GM23338 (cell line): ENCODE results near the gene GRIA2. TPM values are rescaled to one million over a fixed set of nuclear protein-coding genes. Genes with fewer than 3 reads are reported as not detected.

Experiments
- ATAC-seq: fragments of 200-7000 bp; cut with Tn5 transposase; 3 replicates; pipeline ENCODE4 v1.9.1; 2020
- DNase-seq: peaks from one replicate; pipeline ENCODE4 v3.0.0-alpha.2; 2015; ENCODE audit warnings: low spot score
- H2AFZ ChIP-seq: fragments of 200-600 bp; sonication (generic); 2 replicates; pipeline ENCODE4 v1.8.0; 2016; ENCODE audit warnings: antibody characterized with exemption, mild to moderate bottlenecking, moderate library complexity
- H3F3A ChIP-seq: fragments of 200-600 bp; sonication (generic); replicated peaks from 2 replicates; pipeline ENCODE4 v1.8.0; 2017; ENCODE audit warnings: antibody characterized with exemption, mixed run types, low read depth
- H3K27ac ChIP-seq: fragments of 200-600 bp; sonication (generic); 2 replicates; pipeline ENCODE4 v1.6.1; 2016; ENCODE audit warnings: low read depth
- H3K27me3 ChIP-seq: fragments of 200-600 bp; sonication (generic); 2 replicates; pipeline ENCODE4 v1.8.0; 2016; ENCODE audit warnings: mild to moderate bottlenecking, mixed run types, moderate library complexity; ENCODE audit not compliant: insufficient read depth
- H3K36me3 ChIP-seq: fragments of 200-600 bp; sonication (generic); 2 replicates; pipeline ENCODE4 v1.8.0; 2016; ENCODE audit warnings: mild to moderate bottlenecking; ENCODE audit not compliant: insufficient read depth
- H3K4me1 ChIP-seq: fragments of 200-600 bp; sonication (generic); 2 replicates; pipeline ENCODE4 v1.8.0; 2016; ENCODE audit warnings: mild to moderate bottlenecking, moderate library complexity; ENCODE audit not compliant: insufficient read depth
- H3K4me2 ChIP-seq: fragments of 200-600 bp; sonication (generic); 2 replicates; pipeline ENCODE4 v1.7.1; 2017; ENCODE audit warnings: mixed run types
- H3K4me3 ChIP-seq: fragments of 200-600 bp; sonication (generic); 2 replicates; pipeline ENCODE4 v1.6.1; 2016; ENCODE audit warnings: mixed run types
- H3K79me2 ChIP-seq: fragments of 200-600 bp; sonication (generic); replicated peaks from 2 replicates; pipeline ENCODE4 v1.8.0; 2017; ENCODE audit warnings: mild to moderate bottlenecking; ENCODE audit not compliant: insufficient read depth
- H3K9me2 ChIP-seq: fragments of 200-600 bp; sonication (generic); 2 replicates; pipeline ENCODE4 v1.8.0; 2017; ENCODE audit not compliant: insufficient read depth
- H4K20me1 ChIP-seq: fragments of 200-600 bp; sonication (generic); replicated peaks from 2 replicates; pipeline ENCODE4 v1.8.0; 2017; ENCODE audit warnings: mild to moderate bottlenecking; ENCODE audit not compliant: insufficient read depth
- H3K27ac Mint-ChIP-seq: 2 replicates; pipeline ENCODE4 v1.8.0; 2020; ENCODE audit warnings: inconsistent platforms, mild to moderate bottlenecking, moderate library complexity, mixed read lengths
- H3K27me3 Mint-ChIP-seq: 3 replicates; pipeline ENCODE4 v1.8.0; 2022; ENCODE audit warnings: low read depth, mild to moderate bottlenecking, moderate library complexity, mixed read lengths, inconsistent platforms; ENCODE audit not compliant: insufficient read depth, poor library complexity
- H3K36me3 Mint-ChIP-seq: 3 replicates; pipeline ENCODE4 v1.8.0; 2021; ENCODE audit warnings: low read depth, mild to moderate bottlenecking, inconsistent platforms, moderate library complexity, mixed read lengths
- H3K4me1 Mint-ChIP-seq: 3 replicates; pipeline ENCODE4 v1.8.0; 2020; ENCODE audit warnings: mild to moderate bottlenecking, inconsistent platforms, mixed read lengths
- H3K4me3 Mint-ChIP-seq: 3 replicates; pipeline ENCODE4 v1.8.0; 2021; ENCODE audit warnings: moderate library complexity, mild to moderate bottlenecking, inconsistent platforms, mixed read lengths
- H3K9me3 Mint-ChIP-seq: 3 replicates; pipeline ENCODE4 v1.8.0; 2020; ENCODE audit warnings: moderate library complexity, mild to moderate bottlenecking, inconsistent platforms, mixed read lengths
- CREB1 ChIP-seq: fragments of 250-450 bp; sonication (Bioruptor Pico); IDR thresholded peaks from 2 replicates; pipeline ENCODE4 v1.5.0; 2020; ENCODE audit warnings: low read depth, mild to moderate bottlenecking, moderate library complexity
- EZH2 ChIP-seq: fragments of 200-600 bp; sonication (generic); IDR thresholded peaks from one replicate; pipeline ENCODE4 v1.8.0; 2017; ENCODE audit warnings: antibody characterized with exemption, mild to moderate bottlenecking, low read depth; ENCODE audit not compliant: unreplicated experiment
- JUNB ChIP-seq: IDR thresholded peaks from one replicate; pipeline ENCODE4 v1.6.1; 2016; ENCODE audit warnings: antibody characterized with exemption; ENCODE audit not compliant: unreplicated experiment
- NANOG ChIP-seq: IDR thresholded peaks from 2 replicates; pipeline ENCODE4 v1.6.1; 2016; ENCODE audit warnings: antibody characterized with exemption, borderline replicate concordance
- POLR2AphosphoS5 ChIP-seq: IDR thresholded peaks from 2 replicates; pipeline ENCODE4 v1.6.1; 2016; ENCODE audit warnings: antibody characterized with exemption, low read depth
- STAT1 ChIP-seq: IDR thresholded peaks from one replicate; pipeline ENCODE4 v1.6.1; 2016; ENCODE audit warnings: antibody characterized with exemption; ENCODE audit not compliant: unreplicated experiment
- ZNF114 ChIP-seq: fragments of 250-450 bp; sonication (Bioruptor Pico); IDR thresholded peaks from 2 replicates; pipeline ENCODE4 v1.5.0; 2020; ENCODE audit warnings: mild to moderate bottlenecking, moderate library complexity
- ZNF331 ChIP-seq: fragments of 250-450 bp; sonication (Bioruptor Pico); IDR thresholded peaks from 2 replicates; pipeline ENCODE4 v1.5.0; 2020; ENCODE audit warnings: low read depth, mild to moderate bottlenecking, moderate library complexity
- polyA plus RNA-seq: library from polyadenylated mRNA; unstranded; fragments of >200 nt; fragmentation: Nextera tagmentation; extraction: Ambion mirVana; gene quantifications from 2 replicates; pipeline ENCODE4 v1.2.1, GENCODE V29; 2016
- total RNA-seq: library from RNA; depleted of rRNA; stranded (reverse); fragments of >200 nt; shearing (Covaris generic); gene quantifications from 2 replicates; pipeline ENCODE4 v1.2.3, GENCODE V29; 2014
- TF ChIP-seq, protein P1 (sequence below), 2 experiments: fragments of 200-600 bp in 1 of 2; sonication (generic) in 1 of 2; conservative IDR thresholded peaks; 2 replicates each; pipeline versions ENCODE4 v1.5.1 to v1.6.1; 2016 to 2017; ENCODE audit warnings: antibody characterized with exemption in 2 of 2, low read depth in 2 of 2, mild to moderate bottlenecking in 2 of 2, moderate library complexity in 1 of 2
- TF ChIP-seq, protein P2 (sequence below): fragments of 250-450 bp; sonication (Bioruptor Pico); IDR thresholded peaks from 2 replicates; pipeline ENCODE4 v1.5.0; 2020; ENCODE audit warnings: mild to moderate bottlenecking, moderate library complexity
- TF ChIP-seq, protein P3 (sequence below): IDR thresholded peaks from one replicate; pipeline ENCODE4 v1.6.1; 2018; ENCODE audit warnings: antibody characterized with exemption; ENCODE audit not compliant: unreplicated experiment

The GRIA2 gene
- total and polyA plus RNA-seq, 2 experiments from 2014 or later, result not detected

DNA sequence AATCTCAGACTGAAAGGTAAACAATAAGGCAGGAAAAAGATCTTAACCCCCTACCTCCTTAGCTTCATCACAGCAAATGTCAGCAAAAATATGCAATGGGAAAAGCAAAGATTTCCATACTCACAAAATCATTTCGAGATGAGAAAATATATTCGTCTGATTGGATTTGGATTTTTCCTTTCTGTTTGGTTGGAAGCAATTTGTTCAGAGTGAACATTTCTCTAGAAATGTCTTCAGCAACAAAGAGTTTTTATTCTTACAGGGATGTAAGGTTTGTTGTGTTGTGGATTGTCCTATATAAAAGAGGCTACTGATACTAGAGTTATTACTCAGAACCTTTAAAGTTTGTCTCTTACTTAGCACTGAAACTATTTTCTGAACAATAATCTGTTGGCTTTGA is 23.8 kb downstream of the GRIA2 start:
- Histone ChIP-seq H2AFZ (0 out of 2 replicates have a peak overlapping the region, but pooled peaks have one; percentile 26), H3F3A (no peaks in the 10 kb centered on the region), H3K27me3 (no peaks in the 10 kb centered on the region), H3K79me2 (no peaks in the 10 kb centered on the region), H3K9me2 (no peaks in the 10 kb centered on the region), H4K20me1 (no peaks in the 10 kb centered on the region), H3K4me1 (no peaks in the 10 kb centered on the region), H3K27ac (no peak overlapping the region), H3K4me3 (no peak overlapping the region), H3K4me2 (no peak overlapping the region), H3K36me3 (no peaks in the 10 kb centered on the region; the same call in 1 of the 2 replicates)
- Mint-ChIP-seq H3K4me3 (no peak overlapping the region), H3K27ac (no peak overlapping the region), H3K4me1 (peaks cover 6% of the 10 kb centered on the region), H3K27me3 (no peaks in the 10 kb centered on the region), H3K9me3 (no peaks in the 10 kb centered on the region), H3K36me3 (no peaks in the 10 kb centered on the region)
- TF ChIP-seq EZH2, result no peak
- TF ChIP-seq NANOG, result no peak
- no peak for TF ChIP-seq ZNF331
- ATAC-seq (no peak), DNase-seq (no peak)

DNA sequence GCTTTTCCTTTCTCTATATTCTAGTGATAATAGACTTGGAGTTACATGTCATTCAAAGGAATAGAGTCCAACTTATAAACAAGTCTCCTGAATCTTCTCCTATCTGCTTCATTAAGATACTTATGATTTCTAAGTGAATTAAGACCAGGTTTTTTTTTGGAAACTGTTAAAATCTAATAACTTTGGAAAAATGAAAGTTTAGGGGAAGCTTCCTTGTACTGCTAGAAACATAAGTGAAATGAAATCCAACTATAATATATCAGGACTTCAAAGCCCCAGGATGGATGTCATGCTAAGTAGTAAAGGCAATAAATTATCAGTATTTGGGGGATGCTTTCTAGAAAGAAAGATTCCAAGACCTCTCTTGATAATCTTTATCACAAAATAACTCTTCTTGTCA is 24.8 kb downstream of the GRIA2 start:
- no peaks in the 10 kb centered on the region for H3K79me2 ChIP-seq

More for the DNA sequence above, 24.8 kb downstream of the GRIA2 start:
- no peaks in the 10 kb centered on the region for H3K27me3 ChIP-seq
- no peak overlapping the region for H3K27ac ChIP-seq
- ATAC-seq (no peak), DNase-seq (no peak)
- no peaks in the 10 kb centered on the region; the same call in 1 of the 2 replicates for H3K36me3 ChIP-seq
- no peak overlapping the region for H2AFZ ChIP-seq
- Mint-ChIP-seq H3K36me3 (no peaks in the 10 kb centered on the region), H3K9me3 (no peaks in the 10 kb centered on the region), H3K4me1 (peaks cover 6% of the 10 kb centered on the region), H3K27ac (no peak overlapping the region), H3K27me3 (no peaks in the 10 kb centered on the region), H3K4me3 (no peak overlapping the region)
- TF ChIP-seq JUNB, result no peak
- TF ChIP-seq, protein P1, sequence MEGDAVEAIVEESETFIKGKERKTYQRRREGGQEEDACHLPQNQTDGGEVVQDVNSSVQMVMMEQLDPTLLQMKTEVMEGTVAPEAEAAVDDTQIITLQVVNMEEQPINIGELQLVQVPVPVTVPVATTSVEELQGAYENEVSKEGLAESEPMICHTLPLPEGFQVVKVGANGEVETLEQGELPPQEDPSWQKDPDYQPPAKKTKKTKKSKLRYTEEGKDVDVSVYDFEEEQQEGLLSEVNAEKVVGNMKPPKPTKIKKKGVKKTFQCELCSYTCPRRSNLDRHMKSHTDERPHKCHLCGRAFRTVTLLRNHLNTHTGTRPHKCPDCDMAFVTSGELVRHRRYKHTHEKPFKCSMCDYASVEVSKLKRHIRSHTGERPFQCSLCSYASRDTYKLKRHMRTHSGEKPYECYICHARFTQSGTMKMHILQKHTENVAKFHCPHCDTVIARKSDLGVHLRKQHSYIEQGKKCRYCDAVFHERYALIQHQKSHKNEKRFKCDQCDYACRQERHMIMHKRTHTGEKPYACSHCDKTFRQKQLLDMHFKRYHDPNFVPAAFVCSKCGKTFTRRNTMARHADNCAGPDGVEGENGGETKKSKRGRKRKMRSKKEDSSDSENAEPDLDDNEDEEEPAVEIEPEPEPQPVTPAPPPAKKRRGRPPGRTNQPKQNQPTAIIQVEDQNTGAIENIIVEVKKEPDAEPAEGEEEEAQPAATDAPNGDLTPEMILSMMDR (conservative IDR thresholded peaks at IDR 0.05; ENCODE audit: low read depth in 2 of 2), result no peak
- TF ChIP-seq POLR2AphosphoS5, result no peak
- TF ChIP-seq CREB1 (CRISPR knock-in tag), result no peak
- no peak for TF ChIP-seq ZNF331
- no peak for TF ChIP-seq ZNF114 (CRISPR knock-in tag)
- TF ChIP-seq STAT1, result no peak
- TF ChIP-seq NANOG, result no peak
- TF ChIP-seq, protein P2, sequence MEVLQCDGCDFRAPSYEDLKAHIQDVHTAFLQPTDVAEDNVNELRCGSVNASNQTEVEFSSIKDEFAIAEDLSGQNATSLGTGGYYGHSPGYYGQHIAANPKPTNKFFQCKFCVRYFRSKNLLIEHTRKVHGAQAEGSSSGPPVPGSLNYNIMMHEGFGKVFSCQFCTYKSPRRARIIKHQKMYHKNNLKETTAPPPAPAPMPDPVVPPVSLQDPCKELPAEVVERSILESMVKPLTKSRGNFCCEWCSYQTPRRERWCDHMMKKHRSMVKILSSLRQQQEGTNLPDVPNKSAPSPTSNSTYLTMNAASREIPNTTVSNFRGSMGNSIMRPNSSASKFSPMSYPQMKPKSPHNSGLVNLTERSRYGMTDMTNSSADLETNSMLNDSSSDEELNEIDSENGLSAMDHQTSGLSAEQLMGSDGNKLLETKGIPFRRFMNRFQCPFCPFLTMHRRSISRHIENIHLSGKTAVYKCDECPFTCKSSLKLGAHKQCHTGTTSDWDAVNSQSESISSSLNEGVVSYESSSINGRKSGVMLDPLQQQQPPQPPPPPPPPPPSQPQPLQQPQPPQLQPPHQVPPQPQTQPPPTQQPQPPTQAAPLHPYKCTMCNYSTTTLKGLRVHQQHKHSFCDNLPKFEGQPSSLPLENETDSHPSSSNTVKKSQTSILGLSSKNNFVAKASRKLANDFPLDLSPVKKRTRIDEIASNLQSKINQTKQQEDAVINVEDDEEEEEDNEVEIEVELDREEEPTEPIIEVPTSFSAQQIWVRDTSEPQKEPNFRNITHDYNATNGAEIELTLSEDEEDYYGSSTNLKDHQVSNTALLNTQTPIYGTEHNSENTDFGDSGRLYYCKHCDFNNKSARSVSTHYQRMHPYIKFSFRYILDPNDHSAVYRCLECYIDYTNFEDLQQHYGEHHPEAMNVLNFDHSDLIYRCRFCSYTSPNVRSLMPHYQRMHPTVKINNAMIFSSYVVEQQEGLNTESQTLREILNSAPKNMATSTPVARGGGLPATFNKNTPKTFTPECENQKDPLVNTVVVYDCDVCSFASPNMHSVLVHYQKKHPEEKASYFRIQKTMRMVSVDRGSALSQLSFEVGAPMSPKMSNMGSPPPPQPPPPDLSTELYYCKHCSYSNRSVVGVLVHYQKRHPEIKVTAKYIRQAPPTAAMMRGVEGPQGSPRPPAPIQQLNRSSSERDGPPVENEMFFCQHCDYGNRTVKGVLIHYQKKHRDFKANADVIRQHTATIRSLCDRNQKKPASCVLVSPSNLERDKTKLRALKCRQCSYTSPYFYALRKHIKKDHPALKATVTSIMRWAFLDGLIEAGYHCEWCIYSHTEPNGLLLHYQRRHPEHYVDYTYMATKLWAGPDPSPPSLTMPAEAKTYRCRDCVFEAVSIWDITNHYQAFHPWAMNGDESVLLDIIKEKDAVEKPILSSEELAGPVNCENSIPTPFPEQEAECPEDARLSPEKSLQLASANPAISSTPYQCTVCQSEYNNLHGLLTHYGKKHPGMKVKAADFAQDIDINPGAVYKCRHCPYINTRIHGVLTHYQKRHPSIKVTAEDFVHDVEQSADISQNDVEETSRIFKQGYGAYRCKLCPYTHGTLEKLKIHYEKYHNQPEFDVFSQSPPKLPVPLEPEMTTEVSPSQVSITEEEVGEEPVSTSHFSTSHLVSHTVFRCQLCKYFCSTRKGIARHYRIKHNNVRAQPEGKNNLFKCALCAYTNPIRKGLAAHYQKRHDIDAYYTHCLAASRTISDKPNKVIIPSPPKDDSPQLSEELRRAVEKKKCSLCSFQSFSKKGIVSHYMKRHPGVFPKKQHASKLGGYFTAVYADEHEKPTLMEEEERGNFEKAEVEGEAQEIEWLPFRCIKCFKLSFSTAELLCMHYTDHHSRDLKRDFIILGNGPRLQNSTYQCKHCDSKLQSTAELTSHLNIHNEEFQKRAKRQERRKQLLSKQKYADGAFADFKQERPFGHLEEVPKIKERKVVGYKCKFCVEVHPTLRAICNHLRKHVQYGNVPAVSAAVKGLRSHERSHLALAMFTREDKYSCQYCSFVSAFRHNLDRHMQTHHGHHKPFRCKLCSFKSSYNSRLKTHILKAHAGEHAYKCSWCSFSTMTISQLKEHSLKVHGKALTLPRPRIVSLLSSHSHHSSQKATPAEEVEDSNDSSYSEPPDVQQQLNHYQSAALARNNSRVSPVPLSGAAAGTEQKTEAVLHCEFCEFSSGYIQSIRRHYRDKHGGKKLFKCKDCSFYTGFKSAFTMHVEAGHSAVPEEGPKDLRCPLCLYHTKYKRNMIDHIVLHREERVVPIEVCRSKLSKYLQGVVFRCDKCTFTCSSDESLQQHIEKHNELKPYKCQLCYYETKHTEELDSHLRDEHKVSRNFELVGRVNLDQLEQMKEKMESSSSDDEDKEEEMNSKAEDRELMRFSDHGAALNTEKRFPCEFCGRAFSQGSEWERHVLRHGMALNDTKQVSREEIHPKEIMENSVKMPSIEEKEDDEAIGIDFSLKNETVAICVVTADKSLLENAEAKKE (CRISPR knock-in tag), result no peak
- TF ChIP-seq, protein P3, sequence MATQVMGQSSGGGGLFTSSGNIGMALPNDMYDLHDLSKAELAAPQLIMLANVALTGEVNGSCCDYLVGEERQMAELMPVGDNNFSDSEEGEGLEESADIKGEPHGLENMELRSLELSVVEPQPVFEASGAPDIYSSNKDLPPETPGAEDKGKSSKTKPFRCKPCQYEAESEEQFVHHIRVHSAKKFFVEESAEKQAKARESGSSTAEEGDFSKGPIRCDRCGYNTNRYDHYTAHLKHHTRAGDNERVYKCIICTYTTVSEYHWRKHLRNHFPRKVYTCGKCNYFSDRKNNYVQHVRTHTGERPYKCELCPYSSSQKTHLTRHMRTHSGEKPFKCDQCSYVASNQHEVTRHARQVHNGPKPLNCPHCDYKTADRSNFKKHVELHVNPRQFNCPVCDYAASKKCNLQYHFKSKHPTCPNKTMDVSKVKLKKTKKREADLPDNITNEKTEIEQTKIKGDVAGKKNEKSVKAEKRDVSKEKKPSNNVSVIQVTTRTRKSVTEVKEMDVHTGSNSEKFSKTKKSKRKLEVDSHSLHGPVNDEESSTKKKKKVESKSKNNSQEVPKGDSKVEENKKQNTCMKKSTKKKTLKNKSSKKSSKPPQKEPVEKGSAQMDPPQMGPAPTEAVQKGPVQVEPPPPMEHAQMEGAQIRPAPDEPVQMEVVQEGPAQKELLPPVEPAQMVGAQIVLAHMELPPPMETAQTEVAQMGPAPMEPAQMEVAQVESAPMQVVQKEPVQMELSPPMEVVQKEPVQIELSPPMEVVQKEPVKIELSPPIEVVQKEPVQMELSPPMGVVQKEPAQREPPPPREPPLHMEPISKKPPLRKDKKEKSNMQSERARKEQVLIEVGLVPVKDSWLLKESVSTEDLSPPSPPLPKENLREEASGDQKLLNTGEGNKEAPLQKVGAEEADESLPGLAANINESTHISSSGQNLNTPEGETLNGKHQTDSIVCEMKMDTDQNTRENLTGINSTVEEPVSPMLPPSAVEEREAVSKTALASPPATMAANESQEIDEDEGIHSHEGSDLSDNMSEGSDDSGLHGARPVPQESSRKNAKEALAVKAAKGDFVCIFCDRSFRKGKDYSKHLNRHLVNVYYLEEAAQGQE, result no peak
- no peaks in the 10 kb centered on the region for H3F3A ChIP-seq
- H3K4me2 ChIP-seq, result no peak overlapping the region
- H3K4me1 ChIP-seq, result no peaks in the 10 kb centered on the region
- no peaks in the 10 kb centered on the region for H4K20me1 ChIP-seq
- no peak overlapping the region for H3K4me3 ChIP-seq
- no peaks in the 10 kb centered on the region for H3K9me2 ChIP-seq
